Measurements from ENCODE around the gene INSIG2. TPM values are rescaled to one million over a fixed set of nuclear protein-coding genes. Genes with fewer than 3 reads are reported as not detected.
"Not testable (repeated sequence)": the region's sequence is repeated elsewhere in the genome, so short reads cannot be mapped to it uniquely, and the experiment has no call there.

Gene INSIG2
- total RNA-seq, 1 experiment from 2014 or later = 7.1 TPM

DNA sequence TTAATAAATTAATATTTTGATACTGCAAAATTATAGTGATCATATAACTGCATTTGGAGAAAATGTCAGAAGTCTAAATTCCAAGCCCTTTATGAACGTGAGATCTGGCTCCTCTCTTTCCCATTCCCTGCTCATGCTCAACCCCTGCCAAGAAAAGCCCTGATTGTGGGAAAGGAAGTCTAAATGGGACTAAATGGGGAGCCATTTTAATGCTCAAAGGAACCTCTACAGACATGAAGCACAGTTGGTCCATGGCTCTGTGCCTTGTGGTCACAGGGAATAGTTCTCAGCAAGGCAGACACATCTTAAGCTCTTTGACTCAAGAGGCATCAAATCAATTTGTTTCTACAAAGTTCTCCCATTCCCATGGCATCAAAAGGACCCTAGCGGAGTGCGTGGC is 29.3 kb upstream of the INSIG2 start:
- no peak for DNase-seq (ENCODE audit: extremely low read depth, low read depth)

DNA sequence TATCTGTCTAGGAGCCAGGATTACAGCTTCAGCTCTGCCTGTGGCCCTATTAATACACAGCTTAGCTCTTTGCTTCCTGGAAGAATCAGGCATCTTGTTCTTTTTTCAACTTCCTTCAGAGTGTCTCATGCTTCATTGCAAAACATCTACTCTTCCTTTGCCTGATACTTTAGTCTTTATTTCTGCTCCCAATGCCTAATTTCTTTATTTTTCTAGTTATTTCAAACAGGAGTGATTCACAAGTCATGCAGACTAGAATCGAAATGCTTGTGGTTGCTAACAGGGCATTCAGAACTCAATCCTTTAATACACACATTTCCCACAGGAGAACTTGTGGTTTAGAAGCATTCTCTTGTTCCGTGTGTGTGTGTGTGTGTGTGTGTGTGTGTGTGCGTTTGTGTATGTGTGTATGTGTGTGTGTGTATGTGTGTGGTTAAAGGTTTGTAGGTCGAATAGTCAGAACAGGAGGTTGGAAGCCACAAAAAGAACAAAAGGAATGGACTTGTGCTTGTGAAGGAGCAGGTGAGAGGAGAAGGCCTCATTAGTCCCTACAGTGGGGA is 28.3 kb upstream of the INSIG2 start:
- DNase-seq (ENCODE audit: extremely low read depth, low read depth) = no peak

DNA sequence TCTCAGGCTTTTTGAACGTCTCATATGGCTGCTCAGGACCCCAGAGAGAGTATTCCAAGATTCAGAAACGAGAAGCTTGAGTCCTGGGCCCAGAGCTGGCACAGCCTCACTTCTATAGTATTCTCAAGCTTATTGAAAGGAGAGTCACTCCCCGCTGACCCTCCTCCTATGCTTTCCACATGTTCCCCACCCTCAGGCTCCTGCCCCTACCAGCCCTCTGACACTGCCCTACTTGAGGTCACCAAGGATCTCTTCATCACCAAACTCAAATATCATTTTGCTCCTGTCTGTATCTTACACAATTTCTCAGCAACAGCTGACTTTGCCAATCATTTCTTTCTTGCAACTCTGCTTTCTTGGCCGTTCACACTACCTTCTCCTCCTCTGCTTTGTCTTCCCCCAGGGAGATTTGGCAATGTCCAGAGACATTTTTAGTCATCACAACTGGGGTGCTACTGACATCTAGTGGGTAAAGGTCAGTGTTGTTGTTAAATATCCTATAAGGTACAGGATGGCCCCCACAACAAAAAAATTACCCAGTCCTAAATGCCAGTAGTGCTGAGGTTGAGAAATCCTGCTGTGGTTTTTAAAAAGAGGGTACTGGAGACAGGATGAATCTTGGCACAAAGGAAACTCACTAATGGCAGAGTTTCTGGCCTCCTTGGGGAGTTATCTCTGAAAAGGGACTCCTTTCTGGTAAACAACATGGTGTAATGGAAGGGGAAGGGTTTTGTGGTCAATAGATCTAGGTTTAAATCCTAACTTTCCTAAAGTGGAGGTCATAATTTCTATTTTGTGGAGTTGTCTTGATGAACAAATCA is 26.9 kb upstream of the INSIG2 start:
- peak; percentile 33 for DNase-seq (ENCODE audit: extremely low read depth, low read depth)

DNA sequence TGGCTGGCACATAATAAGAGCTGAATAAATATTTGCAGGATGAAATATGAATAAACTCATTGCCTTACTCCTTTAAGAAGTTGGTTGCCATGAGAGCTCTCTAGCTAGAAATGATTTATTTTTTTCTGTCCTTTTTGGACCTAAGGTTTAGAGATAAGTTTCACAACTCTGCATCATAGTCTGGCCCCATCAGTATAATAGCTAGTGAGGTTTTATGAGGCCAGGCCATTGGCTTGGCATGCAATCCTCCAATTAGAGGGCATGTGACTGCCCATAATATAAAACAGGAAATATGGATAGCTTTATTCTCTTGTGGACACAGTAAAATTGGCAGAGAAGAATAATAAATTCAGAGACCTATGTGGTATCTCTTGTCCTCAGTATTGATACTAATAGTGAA is 26.2 kb upstream of the INSIG2 start:
- DNase-seq (ENCODE audit: extremely low read depth, low read depth) = no peak

DNA sequence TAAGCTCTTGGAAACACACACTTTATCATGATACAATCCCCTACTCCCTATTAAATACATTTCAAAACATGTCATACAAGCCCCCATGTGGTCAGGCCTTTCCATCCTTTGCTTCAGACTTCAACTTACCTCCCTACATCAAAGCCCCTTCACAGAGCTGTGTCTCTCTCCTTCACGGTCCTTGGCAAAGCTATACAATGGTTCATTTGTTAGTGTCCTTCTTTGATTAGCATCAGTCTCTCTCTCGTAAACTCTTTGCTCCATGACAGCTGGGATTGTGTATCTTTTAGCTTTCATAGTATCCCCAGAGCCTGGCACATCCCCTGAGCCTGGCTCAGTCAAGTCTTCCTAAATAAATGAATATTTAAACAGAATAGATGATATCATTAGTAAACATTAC is 25.6 kb upstream of the INSIG2 start:
- no peak for DNase-seq (ENCODE audit: extremely low read depth, low read depth)

DNA sequence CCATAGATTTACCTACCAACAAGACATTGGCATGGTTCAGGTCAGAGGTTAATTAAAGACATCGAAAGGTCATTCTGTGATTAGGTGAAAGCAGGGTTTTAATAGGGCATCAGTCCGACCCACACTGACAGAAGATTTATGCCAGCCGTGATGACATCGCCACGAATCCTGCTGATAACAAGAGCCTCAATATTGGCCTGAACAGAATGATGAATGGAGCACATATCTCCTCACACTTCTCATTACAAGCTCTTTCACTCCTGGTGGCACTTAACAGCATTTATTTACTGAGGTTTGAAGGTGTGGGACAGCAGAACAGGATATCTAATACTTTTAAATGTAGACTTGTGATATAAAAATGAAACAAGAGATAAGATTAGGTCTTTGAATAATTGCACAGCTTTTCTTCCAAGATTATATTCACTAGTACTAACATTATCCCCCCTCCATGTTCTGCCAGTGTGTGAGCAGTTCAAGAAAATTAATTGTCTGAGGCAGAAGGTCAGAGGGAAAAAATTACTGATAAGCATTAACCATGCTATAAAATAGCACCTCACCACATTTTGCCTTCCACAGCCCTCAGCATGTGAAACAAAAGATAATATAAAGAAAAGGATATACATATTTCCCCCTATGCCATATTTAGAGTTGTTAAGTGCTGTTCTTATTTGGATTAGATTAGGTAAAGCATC is 23.1 kb upstream of the INSIG2 start:
- DNase-seq (ENCODE audit: extremely low read depth, low read depth) = no peak

DNA sequence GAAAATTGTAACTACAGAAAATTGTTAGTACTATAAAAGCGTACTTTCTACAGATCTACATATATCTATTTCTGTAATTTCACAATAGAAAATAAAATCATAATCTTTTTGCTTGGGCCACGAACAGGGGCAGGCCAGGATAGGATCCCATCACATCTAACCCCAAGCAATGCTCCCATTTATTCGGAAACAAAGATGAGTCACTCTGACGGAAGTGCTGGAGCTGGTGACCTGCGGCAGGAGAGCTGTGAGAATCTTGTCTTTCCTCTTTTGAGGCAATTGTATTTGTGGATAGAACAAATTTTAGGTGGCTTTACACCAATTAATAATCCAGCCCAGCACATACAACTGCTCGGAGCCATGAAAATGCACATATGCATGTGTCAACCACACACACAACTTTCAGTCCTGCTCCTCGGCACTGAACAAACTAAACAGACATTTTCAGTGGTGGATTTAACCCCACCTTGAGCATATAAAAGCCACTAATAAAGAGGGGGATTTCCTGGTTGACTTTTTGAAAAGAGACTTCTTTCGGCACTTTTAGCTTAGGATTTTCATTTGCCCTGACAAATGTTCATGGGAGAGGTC is 22.3 kb upstream of the INSIG2 start:
- DNase-seq (ENCODE audit: extremely low read depth, low read depth) = no peak

DNA sequence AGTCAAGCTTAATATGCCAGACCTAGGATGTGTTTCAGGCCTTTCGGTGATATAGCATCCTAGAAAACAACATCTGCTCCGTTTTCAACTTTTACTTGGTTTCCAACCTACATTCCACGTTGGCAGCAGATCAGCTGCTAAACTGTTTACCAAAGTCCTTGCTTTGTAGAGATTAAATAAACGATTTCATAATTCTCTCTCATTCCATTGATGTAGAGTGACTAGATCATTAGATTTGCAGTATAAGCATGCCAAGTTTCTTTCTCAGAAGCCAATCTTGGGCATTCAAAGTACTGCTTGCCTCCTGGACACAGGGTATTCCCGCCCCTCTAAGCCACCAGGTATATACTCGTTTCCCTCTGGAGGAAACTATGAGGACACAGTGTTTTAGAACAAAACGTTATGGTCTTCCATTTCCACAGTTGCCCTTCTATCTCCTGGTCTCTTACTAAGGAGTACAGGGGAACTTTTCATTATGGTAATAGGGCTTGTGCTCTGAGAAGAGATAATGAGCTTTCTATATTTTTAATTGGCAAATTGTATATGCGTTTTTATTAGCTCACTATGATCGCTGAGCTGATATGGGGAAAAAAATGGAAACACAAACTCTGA is 10.5 kb upstream of the INSIG2 start:
- no peak for DNase-seq (ENCODE audit: extremely low read depth, low read depth)

DNA sequence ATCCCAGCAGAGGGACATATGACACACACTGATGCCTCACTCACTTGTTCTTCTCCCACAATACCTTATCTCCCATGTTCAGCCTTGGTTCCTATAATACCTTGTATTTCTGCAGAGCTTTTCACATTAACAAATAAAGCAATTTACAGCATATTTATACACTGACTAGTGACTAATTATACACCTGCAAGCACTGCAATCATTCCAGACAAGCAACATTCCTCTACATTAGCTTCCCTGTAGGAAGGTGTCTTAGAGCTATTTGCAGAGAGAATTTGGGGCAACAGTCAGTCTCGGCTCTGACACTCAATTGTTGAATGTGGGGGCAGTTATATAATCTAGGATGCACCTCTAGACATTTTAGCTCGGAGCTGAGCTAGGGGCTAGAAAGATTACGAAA is 9.5 kb upstream of the INSIG2 start:
- no peak for DNase-seq (ENCODE audit: extremely low read depth, low read depth)

DNA sequence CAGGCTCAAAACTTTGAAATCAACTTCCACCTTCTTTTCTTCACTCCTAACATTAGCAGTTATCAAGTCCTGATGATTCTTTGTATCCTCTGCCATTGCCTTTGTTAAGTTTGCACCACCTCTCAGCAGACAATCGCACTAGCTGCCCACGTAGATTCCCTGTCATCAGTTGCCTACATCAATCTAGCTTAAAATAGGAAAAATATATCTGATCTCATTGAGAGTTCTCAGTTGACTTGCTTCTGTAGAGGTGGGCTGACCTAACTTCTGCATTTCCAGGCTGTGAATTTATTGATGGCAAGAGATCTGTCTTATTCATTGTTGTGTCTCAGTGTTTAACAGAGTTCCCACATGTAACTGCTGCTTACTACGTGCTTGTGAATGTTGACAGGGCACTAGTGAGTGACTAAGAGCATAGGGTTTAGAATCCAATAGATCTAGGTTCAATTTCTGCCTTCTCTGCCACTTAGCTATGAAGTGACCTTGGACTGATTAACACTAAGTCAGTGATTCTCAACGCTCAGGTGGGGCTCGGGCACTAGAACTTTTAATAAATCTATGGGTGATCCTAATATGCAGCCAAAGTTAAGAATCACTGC is 3.7 kb upstream of the INSIG2 start:
- no peak for DNase-seq (ENCODE audit: extremely low read depth, low read depth)

DNA sequence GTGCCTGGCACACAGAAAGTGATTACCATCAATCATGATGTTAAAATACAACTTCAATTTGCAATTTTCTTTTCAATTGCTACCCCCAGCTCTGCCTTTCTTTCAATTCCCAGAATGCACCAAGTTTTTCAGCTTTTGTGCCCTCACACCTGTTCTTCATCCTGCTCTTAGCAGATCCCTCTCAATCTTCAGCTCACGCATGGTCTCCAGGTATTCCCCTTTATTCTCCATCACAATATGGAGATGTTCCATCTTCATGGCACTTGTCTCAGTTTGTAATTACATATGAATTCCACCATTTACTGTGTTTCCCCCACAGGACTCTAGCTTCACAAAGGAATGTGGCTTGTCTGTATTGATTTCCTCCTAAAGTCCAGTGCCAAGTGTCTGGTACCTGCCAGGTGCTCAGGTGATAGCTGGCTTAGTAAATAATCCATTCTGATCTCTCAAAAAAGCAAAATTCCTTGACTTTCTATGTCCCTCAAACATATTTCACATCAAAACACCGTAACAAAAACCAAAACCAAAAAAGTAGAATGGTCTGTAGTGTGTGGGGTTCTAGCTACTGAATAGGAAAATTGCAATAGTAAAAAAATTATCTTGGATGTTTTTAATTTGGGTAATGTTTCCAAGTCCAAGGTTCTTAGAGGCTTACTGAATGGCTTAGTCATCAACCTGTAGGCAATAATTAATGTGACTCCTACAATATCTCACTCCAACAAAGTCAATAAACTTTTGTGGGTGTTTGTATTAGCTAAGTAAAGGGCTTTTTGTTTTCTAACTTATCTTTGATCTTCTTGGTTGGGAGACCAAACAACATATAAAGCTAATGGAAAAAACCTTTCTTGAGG is 2.9 kb upstream of the INSIG2 start:
- no peak for DNase-seq (ENCODE audit: extremely low read depth, low read depth)

DNA sequence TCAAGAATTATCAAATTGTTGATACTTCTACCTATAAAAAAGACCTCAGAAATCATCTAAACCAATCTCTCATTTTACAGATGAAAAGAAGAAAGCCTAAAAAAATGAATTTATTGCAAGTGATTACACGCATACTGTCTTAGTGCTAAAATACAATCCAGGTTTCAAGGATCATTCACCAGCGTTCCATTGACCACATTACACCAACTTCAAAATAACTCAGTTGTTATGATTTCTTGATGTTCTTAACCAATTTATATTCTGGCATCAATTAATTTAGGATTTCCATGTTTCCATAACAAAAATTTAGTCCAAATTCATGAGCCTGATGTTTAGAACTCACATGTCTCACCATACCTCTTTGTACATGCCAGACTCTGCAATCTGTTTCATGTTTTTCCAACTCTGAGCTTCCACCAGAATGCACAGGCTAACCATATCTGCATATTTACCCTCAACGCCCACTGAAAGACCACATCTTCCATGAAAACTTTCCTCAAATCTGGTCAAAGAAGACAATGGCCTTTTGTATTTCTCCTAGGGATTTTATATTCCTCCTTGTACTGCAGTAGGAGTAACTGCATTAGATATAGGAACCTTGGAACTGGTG is 2.1 kb upstream of the INSIG2 start:
- DNase-seq (ENCODE audit: extremely low read depth, low read depth) = no peak

DNA sequence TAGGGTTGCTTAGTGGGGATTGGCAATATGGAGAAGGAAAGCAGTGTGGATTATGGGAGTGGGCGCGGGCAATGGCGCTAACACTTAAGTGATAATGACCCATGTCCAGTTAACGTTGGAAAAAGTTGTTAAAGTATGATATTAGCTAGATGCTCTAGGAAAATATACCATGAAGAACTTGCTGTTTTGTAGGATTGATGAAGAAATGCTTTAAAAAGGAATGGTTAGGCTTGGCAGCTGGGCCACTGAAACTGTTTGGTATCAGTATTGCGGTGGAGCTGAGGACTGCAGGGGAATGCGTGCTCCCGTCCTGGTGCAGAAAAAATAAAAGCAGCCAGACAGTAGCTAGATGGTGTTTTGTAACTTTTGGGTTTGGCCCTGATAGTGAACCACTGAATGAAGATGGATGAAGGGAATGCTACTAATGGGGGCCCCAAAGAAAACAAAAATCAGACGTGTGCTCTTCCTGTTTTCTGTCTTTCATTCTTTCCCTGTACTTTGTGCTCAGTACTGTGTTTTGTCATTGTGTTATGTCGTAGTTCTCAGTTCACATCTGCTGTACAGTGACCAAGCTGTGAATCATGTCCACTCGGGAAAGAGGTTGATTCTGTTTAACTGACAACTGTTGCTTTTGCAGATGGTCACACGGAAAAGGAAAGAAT is 999 bp downstream of the INSIG2 start:
- no peak for DNase-seq (ENCODE audit: extremely low read depth, low read depth)

DNA sequence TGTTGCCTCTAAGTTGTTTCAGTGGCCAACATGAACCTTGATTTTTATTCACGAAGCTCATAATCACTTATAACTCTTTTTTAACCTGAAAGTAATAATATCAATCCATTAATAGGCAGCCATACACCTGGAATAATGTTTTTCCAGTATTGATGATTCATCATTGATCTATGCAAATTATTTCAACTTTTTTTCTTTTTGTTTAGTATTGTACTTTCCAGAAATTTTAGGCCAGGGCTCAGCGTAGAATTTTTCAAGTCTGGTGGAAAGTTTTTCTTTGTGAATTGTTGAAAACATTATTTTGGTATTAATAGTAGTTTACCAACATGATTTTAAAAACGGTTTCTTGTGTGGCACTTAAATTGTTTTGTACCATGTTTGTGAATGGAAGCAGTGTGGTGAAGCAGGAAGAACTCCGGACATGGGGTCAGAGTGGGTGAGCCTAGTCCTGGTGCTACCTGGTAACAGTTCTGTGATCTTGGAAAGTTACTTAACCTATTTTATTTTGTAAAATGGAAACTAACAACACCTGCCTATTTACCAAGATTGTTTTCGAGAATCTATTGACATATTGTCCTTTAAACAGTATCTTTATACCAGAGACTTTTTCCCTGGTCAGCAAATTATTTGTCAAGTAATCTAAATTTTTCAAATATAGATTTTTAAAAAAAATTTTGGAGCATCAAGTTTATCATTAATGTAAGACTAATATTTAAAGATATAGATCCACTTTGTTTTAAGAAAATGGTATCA is 2.3 kb downstream of the INSIG2 start:
- DNase-seq (ENCODE audit: extremely low read depth, low read depth) = no peak

DNA sequence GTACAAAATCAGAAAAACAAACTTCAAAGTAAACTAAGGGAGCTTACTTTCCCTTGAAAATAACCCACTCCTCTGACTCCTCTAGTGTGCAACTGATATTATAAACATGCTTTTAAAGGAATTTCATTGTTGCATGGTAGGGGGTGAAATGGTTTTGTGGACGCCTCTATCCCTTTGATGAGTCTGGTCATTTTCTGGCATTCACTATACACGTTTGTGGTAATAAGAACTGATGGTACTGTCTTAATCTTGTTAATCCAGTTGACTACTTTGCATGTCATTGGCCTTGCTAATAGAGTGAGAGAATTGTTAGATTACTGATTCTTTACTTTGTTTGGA is 2.8 kb downstream of the INSIG2 start:
- no peak for DNase-seq (ENCODE audit: extremely low read depth, low read depth)

DNA sequence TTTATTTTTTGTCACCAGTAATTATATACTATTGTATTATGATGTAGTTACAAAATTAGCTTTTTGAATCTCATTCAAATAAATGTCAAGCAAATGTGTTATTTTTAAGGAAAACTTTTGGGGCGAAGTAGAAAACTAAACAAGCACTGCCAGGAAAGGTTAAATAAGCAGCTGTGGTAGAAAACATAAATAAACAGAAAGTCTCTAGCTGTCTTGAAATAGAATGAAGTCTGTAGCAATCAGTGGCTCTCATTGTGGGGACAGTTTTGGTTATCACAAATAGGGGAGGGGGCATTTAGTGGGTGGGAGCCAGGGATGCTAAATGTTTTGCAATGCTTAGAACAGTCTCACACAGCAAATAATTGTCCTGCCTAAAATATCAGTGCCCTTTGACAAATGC is 3.4 kb downstream of the INSIG2 start:
- DNase-seq (ENCODE audit: extremely low read depth, low read depth) = no peak

DNA sequence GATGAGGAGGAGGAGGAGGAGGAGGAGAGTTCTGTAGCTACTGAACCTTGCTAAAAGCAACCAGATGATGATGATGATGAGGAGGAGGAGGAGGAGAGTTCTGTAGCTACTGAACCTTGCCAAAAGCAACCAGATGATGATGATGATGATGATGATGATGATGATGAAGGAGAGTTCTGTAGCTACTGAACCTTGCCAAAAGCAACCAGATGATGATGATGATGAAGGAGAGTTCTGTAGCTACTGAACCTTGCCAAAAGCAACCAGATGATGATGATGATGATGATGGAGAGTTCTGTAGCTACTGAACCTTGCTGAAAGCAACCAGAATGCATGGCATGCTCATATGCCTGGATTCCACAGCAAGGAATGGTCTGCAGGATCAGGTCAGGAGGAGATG is 5.8 kb downstream of the INSIG2 start:
- DNase-seq (ENCODE audit: extremely low read depth, low read depth) = not testable (repeated sequence)

DNA sequence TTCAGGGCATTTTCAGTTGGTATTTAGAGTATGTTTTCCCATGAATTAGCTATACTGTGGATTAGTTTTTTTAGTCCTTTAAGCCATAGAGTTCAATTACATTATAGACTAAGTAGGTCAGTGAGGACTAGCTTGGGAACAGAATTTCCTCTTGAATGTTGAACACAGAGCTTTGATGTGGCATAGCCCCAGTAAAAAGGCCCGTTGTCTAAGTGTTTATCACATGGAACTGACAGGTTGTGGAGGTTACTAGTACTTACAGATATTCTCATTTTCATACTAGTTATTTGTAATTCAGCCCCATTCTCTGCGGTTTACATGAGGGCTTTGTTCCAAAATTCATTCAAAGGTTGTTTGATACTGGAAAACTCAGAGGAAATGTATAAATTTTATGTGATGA is 6.2 kb downstream of the INSIG2 start:
- no peak for DNase-seq (ENCODE audit: extremely low read depth, low read depth)
